Measurements from ENCODE around the gene FASLG.
"Not testable (repeated sequence)": the region's sequence is repeated elsewhere in the genome, so short reads cannot be mapped to it uniquely, and the experiment has no call there.

Gene FASLG, protein sequence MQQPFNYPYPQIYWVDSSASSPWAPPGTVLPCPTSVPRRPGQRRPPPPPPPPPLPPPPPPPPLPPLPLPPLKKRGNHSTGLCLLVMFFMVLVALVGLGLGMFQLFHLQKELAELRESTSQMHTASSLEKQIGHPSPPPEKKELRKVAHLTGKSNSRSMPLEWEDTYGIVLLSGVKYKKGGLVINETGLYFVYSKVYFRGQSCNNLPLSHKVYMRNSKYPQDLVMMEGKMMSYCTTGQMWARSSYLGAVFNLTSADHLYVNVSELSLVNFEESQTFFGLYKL

DNA sequence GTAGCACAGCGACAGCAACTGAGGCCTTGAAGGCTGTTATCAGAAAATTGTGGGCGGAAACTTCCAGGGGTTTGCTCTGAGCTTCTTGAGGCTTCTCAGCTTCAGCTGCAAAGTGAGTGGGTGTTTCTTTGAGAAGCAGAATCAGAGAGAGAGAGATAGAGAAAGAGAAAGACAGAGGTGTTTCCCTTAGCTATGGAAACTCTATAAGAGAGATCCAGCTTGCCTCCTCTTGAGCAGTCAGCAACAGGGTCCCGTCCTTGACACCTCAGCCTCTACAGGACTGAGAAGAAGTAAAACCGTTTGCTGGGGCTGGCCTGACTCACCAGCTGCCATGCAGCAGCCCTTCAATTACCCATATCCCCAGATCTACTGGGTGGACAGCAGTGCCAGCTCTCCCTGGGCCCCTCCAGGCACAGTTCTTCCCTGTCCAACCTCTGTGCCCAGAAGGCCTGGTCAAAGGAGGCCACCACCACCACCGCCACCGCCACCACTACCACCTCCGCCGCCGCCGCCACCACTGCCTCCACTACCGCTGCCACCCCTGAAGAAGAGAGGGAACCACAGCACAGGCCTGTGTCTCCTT lies at the start of gene FASLG:
FASLG (plus strand) TSS at position 233 of the 583 bp plus-strand sequence; CDS start at position 332, 99 bp downstream.
- in situ Hi-C loops (cut with HindIII; ENCODE audit: low sequenced_read_pairs): no loop called here

DNA sequence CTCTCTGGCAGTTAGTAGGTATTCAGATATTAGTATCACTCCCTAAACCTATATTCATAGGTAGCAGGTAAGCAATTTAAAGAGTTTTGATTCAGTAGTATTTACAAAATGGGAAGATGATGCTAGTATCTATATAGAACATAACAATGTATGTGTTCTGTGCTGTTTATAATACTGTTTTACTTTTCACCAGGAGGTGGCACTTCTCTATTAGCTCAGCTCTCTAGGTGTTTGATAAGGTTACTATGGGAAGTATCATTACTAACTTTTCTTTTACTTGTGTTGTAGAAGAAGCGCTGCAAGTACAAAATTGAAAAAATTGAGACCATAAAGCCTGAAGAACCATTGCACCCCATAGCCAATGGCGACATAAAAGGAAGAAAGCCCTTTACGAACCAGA lies 49.4 kb upstream of the FASLG start:
- in situ Hi-C loops (cut with HindIII; ENCODE audit: low sequenced_read_pairs): loop anchor here (5.0 kb wide), 1 partner anchor 103 kb away; no protein-coding TSS in a partner anchor

DNA sequence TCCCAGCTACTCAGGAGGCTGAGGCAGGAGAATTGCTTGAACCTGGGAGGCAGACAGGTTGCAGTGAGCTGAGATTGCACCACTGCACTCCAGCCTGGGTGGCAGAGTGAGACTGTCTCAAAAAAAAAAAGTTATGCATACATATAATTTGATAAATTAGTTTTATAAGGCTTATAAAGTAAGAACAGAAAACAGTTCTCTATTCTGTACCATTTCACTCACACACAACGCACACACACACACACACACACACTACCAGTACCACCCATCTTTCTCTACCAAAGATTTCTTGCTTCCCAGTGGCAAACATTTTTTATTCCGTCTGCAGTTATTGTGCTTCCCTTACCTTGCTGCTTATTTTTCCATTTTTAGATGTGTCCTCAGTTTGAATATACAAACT lies 46.4 kb upstream of the FASLG start:
- in situ Hi-C loops (cut with HindIII; ENCODE audit: low sequenced_read_pairs): no loop called here

DNA sequence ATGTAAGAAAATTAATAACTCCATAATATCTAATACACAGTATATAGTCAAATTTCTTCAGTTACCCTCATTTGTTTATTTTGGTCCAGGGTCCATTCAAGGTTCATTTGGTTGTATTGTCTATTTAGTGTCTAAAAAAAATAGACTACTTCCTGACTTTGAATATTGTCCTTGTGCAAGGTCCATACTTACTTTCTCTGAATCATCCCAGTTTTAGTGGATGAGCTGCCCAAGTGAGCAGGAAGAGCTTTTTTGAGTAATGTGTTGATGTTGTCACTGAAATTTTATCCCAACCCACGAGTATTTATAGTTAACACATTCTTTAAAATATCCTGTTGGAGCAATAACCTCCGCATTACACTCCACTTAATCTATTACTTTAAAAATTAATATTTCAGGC lies 45.6 kb upstream of the FASLG start:
- in situ Hi-C loops (cut with HindIII; ENCODE audit: low sequenced_read_pairs): no loop called here

DNA sequence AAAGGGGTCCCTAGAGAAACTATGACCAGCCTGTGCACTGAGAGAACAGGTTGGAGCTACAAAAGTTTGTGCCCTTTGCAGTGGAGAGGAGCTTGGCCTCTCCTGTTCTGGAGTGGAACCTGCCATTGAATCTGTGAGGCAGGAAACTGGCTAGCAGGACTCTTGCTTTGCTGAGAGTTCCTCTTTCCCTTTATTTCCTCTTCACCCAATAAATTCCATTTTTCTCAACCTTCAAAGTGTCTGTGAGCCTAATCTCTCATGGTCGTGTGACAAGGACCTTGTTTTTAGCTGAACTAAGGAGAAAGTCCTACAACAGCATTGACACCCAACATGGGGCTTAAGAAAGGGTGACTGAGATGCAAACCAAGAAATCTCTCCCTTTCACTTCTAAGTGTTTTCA lies 42.7 kb upstream of the FASLG start:
- in situ Hi-C loops (cut with HindIII; ENCODE audit: low sequenced_read_pairs): no loop called here

DNA sequence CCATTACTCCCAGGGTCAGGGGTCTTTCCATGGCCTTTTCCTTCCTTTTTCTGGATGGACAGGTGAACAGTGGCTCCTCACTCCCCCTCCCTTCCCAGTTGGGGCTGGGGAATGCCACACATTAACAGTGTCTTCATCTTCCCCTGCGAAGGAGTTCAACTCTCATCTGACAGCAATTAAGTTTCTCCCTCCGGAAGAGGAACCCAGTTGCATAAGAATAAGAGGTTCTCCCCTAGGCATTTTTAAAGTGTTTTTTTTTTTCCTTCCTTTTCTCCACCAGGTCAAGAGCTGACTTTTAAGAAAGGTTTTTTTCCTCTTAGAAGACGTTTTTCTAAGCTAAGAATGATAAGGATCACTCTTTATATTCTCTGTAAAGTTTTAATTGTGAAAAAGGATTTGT lies 42.3 kb upstream of the FASLG start:
- in situ Hi-C loops (cut with HindIII; ENCODE audit: low sequenced_read_pairs): no loop called here

DNA sequence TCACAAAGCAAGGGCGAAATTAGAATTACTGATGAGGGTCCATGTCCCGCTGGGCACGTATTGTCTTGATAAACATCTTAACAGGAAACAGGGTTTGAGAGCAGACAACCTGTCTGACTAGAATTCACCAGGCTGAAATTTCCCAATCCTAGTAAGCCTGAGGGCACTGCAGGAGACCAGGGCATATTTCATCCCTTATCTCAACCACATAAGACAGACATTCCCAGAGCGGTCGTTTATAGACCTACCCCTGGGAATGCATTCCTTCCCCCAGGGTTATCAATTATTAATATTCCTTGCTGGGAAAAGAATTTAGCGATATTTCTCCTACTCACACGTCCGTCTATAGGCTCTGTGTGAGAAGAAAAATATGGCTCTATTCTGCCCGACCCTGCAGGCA lies 38.3 kb upstream of the FASLG start:
- in situ Hi-C loops (cut with HindIII; ENCODE audit: low sequenced_read_pairs): not testable (repeated sequence)

DNA sequence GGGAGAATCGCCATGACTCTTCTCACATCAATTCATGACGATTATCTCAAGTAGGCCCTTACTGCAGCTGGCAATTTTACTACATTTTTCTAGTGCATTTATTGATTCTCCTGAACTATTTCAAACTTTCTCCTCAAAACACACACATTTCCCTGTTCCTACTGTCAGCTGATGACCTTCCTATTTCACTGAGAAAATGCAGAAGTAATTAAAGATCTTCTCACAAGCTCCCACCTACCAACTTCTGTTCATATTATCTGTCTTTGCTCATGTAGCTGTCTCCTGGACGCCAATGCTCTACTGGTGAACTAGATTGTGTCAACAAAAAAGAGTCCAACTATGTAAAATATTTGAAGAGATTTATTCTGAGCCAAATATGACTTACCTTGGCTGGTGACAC lies 36.4 kb upstream of the FASLG start:
- in situ Hi-C loops (cut with HindIII; ENCODE audit: low sequenced_read_pairs): no loop called here

DNA sequence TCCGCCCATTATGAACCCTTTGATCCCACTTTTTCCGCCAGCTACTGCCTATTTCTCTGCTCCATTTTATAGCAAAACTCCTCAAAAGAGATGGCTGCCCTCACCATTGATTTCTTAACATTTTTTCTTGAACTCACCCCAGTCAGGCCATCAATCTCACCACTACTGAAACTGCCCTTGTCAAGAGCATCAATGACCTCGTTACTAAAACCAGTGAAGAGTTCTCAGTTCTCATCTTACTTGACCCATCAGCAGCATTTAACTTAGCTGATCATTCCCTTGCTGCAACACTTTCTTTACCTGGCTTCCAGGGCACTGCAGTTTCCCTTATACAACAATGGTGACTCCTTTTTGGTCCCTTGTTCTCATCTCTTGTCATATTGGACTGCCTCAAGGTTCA lies 35.2 kb upstream of the FASLG start:
- in situ Hi-C loops (cut with HindIII; ENCODE audit: low sequenced_read_pairs): no loop called here

DNA sequence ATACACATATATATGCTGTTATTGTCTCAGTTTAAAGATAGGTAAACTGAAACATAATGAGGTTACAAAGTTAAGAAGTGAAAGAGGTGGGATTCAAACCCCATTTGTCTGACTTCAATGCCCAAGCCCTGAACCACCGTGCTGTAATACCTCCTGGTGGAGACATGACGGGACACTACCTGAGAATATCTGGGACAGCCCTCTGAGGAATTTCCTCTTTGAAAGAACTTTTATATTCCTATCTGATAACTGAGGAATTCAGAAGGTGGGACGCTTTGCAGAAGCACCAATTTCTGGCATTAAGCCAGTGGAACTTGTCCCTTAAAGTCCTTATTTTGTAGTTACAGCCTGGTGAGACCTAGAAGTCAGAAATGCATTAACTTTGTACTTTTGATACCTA lies 32.1 kb upstream of the FASLG start:
- in situ Hi-C loops (cut with HindIII; ENCODE audit: low sequenced_read_pairs): no loop called here

DNA sequence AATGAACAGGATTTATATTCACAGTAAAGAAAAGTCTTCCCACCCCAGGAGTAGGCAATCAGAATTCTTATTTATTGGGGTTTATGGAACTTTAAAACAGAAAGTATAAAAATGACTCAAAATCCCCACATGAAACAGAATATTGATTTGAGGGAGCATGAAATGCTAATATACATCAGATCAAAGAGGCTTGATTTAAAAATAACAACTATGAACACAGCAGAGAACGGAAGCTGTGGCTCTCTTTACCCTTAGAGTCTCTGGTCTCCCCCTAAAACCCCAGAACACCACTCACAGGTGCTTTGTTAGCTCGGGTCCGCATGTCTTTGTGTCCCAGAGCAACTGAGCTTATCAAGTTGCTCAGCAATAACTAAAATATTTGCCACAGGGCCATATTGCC lies 31.2 kb upstream of the FASLG start:
- in situ Hi-C loops (cut with HindIII; ENCODE audit: low sequenced_read_pairs): no loop called here

DNA sequence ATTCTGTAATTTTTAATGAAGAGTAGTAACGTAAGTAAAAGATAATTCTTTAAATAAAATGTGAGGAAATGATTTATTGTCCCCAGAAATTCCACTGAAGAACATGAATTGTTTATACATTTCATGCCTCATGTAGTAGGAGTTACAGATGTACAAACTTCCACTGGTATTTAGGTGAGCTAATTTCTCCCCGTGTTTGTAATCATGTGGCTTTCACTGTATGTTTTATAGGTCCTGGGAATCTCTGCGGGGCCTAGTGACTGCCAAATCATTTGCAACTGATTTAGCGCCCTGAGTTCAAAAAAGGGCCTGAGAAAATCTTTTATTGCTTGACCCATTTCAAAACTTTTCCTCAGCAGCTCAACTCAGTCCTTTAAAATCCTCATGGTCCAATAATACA lies 30.5 kb upstream of the FASLG start:
- in situ Hi-C loops (cut with HindIII; ENCODE audit: low sequenced_read_pairs): no loop called here

DNA sequence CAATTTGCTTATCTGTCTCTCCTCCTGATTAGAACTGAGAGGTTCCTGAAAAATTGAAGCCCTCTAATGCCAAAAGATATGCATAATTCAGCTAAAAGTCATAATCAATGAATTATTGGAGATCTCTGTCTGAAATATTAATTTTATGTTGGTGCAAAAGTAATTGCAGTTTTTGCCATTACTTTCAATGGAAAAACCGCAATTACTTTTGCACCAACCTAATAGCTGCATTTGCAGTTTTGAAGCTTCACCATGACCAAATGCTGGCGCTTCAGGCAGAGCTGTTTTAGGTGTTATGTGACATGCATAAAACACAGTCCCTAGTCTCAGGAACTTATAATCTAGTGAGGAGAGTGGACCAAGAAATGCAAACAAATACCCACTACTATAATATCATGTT lies 29.7 kb upstream of the FASLG start:
- in situ Hi-C loops (cut with HindIII; ENCODE audit: low sequenced_read_pairs): no loop called here

DNA sequence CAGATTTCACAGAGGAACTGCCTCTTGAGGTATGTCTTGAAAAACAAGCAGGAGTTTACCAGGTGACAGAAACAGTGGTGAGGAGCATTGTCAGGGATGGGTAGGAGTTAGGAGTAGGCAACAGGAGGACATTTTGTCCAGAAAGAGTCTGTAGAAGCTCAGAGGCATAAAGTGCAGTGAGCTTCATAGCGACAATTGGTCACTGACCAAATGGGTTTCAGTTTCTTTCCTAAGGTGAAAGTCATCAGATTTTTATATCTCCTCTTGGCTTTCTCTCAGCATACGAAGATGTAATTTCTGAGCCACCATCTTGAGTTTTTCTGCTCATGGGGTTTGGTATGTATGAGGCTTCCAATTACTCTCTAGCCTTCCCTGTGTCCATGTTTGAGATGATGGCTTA lies 29.3 kb upstream of the FASLG start:
- in situ Hi-C loops (cut with HindIII; ENCODE audit: low sequenced_read_pairs): no loop called here

DNA sequence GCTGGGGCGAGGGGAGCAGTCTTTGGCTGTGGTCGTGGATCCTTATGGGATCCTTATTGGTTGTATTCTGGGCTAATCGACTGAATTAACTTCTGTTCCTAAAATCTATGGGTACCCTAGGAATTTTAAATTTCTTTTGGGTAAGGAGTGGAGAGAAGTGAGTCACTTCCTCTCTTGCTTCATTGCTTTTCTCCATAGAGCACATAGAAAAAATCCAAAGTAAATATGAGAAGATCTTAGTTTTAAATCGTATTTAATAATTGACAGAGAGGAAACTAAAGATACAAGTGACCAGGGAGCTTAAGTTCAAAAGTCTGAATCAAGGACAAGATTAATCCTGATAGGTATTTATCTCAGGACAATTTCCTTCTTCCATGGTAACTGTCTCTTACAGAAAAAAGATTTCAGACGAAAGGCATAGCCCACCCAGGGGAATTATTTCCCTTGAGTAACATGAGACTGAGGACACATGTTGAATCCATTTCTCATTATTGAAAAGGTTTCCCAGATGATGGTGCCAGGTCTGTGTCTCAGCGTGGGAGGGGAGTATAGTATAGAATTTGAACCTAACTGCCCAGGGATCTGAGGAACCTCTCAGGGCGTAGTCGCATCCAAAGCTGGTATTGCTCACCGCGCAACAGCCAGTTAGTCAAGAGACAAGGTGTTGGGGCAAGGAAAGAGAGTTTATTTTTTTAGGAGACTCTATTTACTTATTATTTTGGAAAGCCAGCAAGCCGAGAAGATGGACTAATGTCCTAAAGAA lies 28.7 kb upstream of the FASLG start:
- in situ Hi-C loops (cut with HindIII; ENCODE audit: low sequenced_read_pairs): no loop called here

DNA sequence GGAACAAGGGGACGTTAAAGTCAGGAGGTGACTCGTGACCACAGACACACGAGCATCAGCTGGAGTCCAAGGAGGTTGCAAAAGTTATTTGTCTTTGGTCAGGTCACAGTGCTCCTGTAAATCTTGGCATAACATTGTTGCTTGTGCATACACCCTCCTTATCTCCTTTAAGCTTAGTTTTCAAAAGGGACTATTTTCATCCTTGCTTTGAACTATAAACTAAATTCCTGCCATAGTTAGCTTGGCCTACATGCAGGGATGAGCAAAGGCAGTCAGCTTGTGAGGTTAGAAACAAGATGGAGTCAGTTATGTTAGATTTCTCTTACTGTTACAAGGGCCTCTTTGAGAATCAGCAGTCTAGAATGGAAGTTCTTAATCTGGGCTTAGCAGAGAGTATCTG lies 28.0 kb upstream of the FASLG start:
- in situ Hi-C loops (cut with HindIII; ENCODE audit: low sequenced_read_pairs): no loop called here

DNA sequence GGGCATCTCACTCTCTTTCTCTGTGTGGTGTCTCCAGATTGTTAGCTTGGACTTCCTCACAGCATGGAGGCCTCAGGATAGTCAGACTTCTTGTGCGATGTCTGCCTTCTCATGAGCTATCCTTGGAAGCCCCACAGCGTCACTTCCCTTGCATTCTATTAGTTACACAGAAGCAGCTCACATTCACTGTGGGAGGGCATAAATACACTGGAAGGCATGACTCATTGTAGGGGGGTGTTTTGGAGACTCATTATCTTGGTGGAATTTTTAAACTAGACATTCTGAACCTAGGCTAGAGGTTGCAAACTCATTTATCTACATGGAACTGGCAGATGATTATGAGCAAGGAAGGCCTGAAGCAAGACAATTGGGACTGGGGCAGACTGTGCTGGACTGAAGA lies 21.4 kb upstream of the FASLG start:
- in situ Hi-C loops (cut with HindIII; ENCODE audit: low sequenced_read_pairs): no loop called here

DNA sequence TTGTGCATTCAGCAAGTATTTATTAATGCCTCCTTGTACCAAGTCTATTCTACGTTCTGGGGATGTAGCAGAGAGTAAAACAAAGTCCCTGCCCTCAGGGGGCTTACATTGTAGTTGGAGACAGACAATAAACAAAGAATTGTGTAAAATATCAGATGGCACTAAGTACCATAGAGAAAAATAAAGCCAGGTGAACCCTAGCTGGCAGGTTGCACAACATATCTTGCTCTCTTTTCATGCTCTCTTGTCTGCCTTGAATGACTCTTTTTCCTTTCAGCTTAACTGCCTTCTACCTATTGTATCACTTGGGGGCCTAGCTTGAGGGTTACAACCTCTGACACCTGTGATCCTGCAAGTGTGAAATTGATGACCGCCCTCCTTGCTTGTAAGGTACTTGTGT lies 20.7 kb upstream of the FASLG start:
- in situ Hi-C loops (cut with HindIII; ENCODE audit: low sequenced_read_pairs): no loop called here

DNA sequence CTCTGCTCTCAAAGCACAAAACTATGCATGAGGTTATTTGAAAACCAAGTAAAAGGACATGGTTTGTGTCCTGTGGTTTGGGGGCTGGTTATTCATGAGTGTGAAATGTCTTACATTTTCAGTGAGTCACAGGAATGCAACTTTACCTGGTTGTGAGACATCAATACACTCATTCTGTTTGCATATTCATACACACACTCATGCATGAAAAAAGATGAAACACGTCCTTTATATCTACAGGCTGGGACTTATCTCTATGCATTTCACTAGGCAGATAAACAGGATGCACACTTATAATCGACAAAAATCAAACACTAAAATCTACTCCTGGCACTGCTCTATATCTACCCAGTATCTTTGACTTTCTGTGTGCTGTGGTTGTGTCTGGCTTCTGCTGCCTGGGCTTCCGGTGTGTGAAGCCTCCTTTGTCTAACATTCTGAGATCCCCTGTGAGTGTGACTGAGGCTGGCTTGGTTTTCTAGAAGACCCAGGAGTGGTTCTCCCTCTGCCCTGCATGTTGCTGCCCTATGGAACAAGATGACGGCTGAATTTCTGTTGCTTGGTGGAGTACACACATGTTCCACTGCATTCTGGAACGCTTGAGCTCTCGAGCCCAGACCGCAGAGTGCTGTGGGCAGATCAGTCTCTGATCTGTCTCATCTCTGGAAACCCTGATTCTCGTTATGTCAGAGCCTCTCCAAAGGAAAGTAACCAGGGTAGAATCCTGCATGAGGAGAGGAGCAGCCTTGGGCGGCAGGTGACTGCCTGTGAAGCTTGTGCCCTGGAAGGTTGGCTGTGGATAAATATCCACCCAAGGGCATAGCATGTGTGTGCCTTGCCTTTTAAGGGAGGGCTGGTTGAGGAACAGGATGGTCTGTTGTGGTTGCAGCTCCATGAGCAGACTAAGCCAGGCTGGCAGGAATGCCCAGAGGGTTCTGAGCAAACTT lies 19.7 kb upstream of the FASLG start:
- in situ Hi-C loops (cut with HindIII; ENCODE audit: low sequenced_read_pairs): no loop called here

DNA sequence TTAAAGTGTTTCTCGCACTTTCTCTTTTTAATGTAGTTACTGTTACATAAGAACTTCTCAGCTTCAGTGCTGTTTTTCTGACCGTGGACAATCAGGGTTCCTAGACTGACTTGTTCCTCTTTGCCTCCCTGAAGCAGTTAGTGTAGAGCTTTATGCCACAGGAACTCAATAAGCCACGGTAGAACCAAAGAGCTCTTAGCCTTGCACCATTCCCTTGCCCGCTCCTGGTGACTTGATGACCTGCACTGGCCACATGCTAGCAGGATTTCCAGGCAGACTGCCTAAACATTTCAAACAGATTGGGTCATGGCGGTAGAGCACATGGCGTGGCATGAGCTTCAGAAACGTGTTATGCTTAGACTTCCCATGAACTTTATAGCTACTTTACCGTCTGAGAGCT lies 18.8 kb upstream of the FASLG start:
- in situ Hi-C loops (cut with HindIII; ENCODE audit: low sequenced_read_pairs): no loop called here

DNA sequence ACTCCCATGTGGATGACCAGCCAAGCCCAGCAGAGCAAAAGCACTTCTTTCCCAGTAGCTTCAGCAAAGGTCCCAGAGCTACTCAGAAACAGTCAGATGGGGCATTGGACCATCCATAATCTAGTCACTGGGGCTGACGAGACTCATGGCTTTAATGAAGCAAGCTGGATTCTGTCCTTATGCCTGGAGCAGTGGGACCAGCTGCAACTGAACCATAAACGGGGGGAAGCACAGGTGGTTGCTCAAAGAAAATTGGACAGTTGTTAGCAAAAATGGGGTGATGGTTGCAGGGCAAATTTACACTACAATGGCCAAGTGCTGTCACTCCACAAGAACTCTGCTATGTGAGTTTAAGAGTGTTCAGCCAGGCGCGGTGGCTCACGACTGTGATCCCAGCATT lies 17.4 kb upstream of the FASLG start:
- in situ Hi-C loops (cut with HindIII; ENCODE audit: low sequenced_read_pairs): no loop called here
